Mesothelial cell of epicardium (in vitro differentiated cells): ENCODE data around the gene CCDC170. TPM values are rescaled to one million over a fixed set of nuclear protein-coding genes. Genes with fewer than 3 reads are reported as not detected.
"Not testable (repeated sequence)": the region's sequence is repeated elsewhere in the genome, so short reads cannot be mapped to it uniquely, and the experiment has no call there.

Experiments
- DNase-seq, 2 experiments: peaks; one replicate each; pipeline ENCODE4 v3.0.0; 2021; ENCODE audit warnings: low spot score in 2 of 2; ENCODE audit not compliant: unreplicated experiment in 2 of 2
- H3K27ac Mint-ChIP-seq: 2 replicates; pipeline ENCODE4 v1.8.0; 2021; ENCODE audit warnings: mixed read lengths
- H3K27me3 Mint-ChIP-seq: 2 replicates; pipeline ENCODE4 v1.8.0; 2021; ENCODE audit warnings: low read depth, mixed read lengths
- H3K36me3 Mint-ChIP-seq: 2 replicates; pipeline ENCODE4 v1.8.0; 2021; ENCODE audit warnings: mixed read lengths
- H3K4me1 Mint-ChIP-seq: 2 replicates; pipeline ENCODE4 v1.8.0; 2021; ENCODE audit warnings: mixed read lengths
- H3K4me3 Mint-ChIP-seq: 2 replicates; pipeline ENCODE4 v1.8.0; 2021; ENCODE audit warnings: mild to moderate bottlenecking, moderate library complexity, mixed read lengths
- H3K9me3 Mint-ChIP-seq: 2 replicates; pipeline ENCODE4 v1.8.0; 2021; ENCODE audit warnings: mixed read lengths
- total RNA-seq: library from RNA; stranded (reverse); gene quantifications from 3 replicates; pipeline ENCODE4 v1.2.1, GENCODE V29; 2021
- TF ChIP-seq, protein P1 (sequence below): fragments of 200-600 bp; sonication (generic); IDR thresholded peaks from one replicate; pipeline ENCODE4 v1.5.0; 2021; ENCODE audit warnings: antibody characterized with exemption; ENCODE audit not compliant: unreplicated experiment

Gene CCDC170
- total RNA-seq, 1 donor from 2014 or later = 3.0 TPM

GRCh38 chr6:151514000-151514730 is 20.3 kb downstream of the CCDC170 start:
- no peak overlapping the region for H3K4me3 Mint-ChIP-seq
- H3K9me3 Mint-ChIP-seq = peaks cover 25% of the 10 kb centered on the region
- no peaks in the 10 kb centered on the region for H3K4me1 Mint-ChIP-seq
- H3K36me3 Mint-ChIP-seq = no peaks in the 10 kb centered on the region
- no peaks in the 10 kb centered on the region for H3K27me3 Mint-ChIP-seq
- H3K27ac Mint-ChIP-seq = no peak overlapping the region
- TF ChIP-seq, protein P1, sequence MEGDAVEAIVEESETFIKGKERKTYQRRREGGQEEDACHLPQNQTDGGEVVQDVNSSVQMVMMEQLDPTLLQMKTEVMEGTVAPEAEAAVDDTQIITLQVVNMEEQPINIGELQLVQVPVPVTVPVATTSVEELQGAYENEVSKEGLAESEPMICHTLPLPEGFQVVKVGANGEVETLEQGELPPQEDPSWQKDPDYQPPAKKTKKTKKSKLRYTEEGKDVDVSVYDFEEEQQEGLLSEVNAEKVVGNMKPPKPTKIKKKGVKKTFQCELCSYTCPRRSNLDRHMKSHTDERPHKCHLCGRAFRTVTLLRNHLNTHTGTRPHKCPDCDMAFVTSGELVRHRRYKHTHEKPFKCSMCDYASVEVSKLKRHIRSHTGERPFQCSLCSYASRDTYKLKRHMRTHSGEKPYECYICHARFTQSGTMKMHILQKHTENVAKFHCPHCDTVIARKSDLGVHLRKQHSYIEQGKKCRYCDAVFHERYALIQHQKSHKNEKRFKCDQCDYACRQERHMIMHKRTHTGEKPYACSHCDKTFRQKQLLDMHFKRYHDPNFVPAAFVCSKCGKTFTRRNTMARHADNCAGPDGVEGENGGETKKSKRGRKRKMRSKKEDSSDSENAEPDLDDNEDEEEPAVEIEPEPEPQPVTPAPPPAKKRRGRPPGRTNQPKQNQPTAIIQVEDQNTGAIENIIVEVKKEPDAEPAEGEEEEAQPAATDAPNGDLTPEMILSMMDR = no peak
- no peak for DNase-seq

GRCh38 chr6:151518992-151519391 is 25.2 kb downstream of the CCDC170 start:
- DNase-seq, H3K27me3 Mint-ChIP-seq, H3K4me1 Mint-ChIP-seq, H3K36me3 Mint-ChIP-seq, H3K27ac Mint-ChIP-seq, H3K4me3 Mint-ChIP-seq: not testable (repeated sequence)
- H3K9me3 Mint-ChIP-seq = peaks cover 56% of the 10 kb centered on the region

DNA sequence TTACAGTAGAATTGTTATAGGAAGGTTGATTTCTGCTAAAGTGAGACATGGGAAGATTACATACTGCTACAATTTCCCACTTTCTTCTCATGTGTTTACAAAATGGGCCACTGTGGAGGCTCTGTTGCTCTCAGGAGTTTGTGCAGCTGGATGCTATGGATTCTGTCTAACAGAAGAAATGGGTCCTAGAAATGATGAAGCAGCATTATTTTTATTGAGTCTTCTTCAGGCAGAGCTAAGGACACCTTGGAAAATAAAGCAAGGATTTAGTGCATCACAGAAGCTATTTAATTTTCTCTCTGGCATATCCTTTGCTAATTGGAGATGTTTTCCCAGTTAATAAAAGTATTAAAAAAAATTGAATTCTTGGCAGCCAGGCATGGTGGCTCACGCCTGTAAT is 29.2 kb downstream of the CCDC170 start:
- no peak overlapping the region for H3K4me3 Mint-ChIP-seq
- TF ChIP-seq, protein P1 = no peak
- no peak for DNase-seq
- H3K4me1 Mint-ChIP-seq = no peaks in the 10 kb centered on the region
- no peak overlapping the region for H3K27ac Mint-ChIP-seq
- H3K36me3 Mint-ChIP-seq = peaks cover 6% of the 10 kb centered on the region
- H3K27me3 Mint-ChIP-seq = no peaks in the 10 kb centered on the region
- peaks cover 51% of the 10 kb centered on the region for H3K9me3 Mint-ChIP-seq

DNA sequence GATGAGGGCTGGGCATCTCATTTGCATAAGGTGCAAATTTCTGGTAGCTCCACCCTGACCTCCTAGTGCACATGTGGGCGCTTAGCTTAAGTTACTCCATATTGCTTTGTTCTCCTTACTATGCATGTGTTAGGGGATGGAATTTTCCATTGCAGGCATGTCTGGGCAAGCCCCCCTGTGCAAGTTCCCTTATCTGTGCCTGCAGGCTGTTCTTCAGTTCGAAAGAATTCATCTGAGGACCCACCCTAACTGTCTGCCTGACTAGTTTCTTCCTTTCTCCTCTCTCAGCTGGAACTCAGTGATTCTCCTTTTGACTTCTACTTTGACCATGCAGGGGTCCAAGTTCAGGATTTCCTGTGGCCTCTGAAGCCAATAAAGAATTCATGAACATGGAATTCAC is 30.2 kb downstream of the CCDC170 start:
- Mint-ChIP-seq H3K36me3 (peaks cover 6% of the 10 kb centered on the region), H3K4me1 (no peaks in the 10 kb centered on the region), H3K27ac (no peak overlapping the region), H3K9me3 (peaks cover 43% of the 10 kb centered on the region), H3K4me3 (no peak overlapping the region), H3K27me3 (no peaks in the 10 kb centered on the region)
- no peak for DNase-seq
- TF ChIP-seq, protein P1 = no peak

- no peak overlapping the region for H3K4me3 Mint-ChIP-seq
- H3K36me3 Mint-ChIP-seq = no peaks in the 10 kb centered on the region
- H3K4me1 Mint-ChIP-seq = no peaks in the 10 kb centered on the region
- DNase-seq = no peak
- TF ChIP-seq, protein P1 = no peak
- no peak overlapping the region for H3K27ac Mint-ChIP-seq
- H3K27me3 Mint-ChIP-seq = no peaks in the 10 kb centered on the region
- peaks cover 20% of the 10 kb centered on the region for H3K9me3 Mint-ChIP-seq
Observed at GRCh38 chr6:151534576-151534975, 40.8 kb downstream of the CCDC170 start.

DNA sequence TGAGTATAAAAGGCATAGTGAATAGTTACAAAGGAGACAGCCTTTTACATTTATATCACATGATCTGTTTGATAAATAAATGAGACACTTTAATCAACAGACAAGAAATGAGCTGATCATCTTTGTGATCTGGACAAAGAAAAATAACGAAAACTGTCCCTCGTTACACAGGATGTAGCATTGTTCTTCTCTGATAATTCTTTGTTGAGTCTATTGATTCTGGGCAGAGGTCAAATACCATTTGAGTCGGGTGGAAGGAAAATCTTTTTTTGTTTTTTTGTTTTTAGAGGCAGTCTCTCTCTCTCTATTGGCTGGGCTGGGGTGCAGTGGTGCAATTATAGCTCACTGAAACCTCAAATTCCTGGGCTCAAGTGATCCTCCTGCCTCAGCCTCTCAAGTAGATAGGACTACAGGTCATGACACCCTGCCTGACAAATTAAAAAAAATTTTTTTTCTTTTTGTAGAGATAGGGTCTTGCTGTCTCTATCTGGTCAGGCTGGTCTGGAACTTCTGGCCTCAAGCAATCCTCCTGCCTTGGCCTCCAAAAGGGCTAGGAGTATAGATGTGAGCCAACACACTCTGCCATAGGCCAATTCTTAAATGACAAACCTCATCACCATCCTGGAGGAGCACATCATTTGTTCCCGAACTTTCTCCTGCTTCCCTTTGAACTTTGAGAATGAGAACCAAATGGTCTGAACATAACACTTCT is 41.8 kb downstream of the CCDC170 start:
- DNase-seq = no peak
- H3K4me1 Mint-ChIP-seq = no peaks in the 10 kb centered on the region
- no peak overlapping the region for H3K27ac Mint-ChIP-seq
- peaks cover 3% of the 10 kb centered on the region for H3K36me3 Mint-ChIP-seq
- TF ChIP-seq, protein P1 = no peak
- peaks cover 25% of the 10 kb centered on the region for H3K9me3 Mint-ChIP-seq
- no peaks in the 10 kb centered on the region for H3K27me3 Mint-ChIP-seq
- H3K4me3 Mint-ChIP-seq = no peak overlapping the region
